ENCODE results near the gene RRP15.

DNA sequence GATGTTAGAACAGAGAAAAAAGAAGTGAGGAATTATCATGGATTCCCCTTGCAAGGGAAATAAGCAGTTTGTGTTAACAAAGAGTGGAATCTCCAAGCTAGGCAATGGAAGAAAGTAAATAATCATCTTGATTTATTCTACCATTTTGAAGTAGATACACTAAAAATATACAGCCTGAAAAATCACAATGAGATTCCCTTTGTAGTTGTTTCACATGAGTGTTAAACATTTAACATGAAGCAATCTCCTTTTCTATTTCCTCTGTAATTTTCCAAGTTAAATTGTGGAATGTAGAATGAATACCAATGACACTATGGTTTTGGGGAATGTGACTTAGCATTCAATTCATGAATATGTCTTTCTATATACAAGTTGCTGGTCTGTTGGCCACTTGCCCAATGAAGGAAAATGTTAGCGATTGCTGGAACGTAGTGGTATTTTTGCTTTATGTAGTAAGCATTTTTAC lies 65.7 kb downstream of the RRP15 start:
- TF ChIP-seq, protein P1, sequence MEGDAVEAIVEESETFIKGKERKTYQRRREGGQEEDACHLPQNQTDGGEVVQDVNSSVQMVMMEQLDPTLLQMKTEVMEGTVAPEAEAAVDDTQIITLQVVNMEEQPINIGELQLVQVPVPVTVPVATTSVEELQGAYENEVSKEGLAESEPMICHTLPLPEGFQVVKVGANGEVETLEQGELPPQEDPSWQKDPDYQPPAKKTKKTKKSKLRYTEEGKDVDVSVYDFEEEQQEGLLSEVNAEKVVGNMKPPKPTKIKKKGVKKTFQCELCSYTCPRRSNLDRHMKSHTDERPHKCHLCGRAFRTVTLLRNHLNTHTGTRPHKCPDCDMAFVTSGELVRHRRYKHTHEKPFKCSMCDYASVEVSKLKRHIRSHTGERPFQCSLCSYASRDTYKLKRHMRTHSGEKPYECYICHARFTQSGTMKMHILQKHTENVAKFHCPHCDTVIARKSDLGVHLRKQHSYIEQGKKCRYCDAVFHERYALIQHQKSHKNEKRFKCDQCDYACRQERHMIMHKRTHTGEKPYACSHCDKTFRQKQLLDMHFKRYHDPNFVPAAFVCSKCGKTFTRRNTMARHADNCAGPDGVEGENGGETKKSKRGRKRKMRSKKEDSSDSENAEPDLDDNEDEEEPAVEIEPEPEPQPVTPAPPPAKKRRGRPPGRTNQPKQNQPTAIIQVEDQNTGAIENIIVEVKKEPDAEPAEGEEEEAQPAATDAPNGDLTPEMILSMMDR (IDR thresholded peaks at IDR 0.05) = no peak
- no peak for TF ChIP-seq POLR2A (IDR thresholded peaks at IDR 0.05)
